ENCODE results near the gene SMARCE1.

Gene SMARCE1

DNA sequence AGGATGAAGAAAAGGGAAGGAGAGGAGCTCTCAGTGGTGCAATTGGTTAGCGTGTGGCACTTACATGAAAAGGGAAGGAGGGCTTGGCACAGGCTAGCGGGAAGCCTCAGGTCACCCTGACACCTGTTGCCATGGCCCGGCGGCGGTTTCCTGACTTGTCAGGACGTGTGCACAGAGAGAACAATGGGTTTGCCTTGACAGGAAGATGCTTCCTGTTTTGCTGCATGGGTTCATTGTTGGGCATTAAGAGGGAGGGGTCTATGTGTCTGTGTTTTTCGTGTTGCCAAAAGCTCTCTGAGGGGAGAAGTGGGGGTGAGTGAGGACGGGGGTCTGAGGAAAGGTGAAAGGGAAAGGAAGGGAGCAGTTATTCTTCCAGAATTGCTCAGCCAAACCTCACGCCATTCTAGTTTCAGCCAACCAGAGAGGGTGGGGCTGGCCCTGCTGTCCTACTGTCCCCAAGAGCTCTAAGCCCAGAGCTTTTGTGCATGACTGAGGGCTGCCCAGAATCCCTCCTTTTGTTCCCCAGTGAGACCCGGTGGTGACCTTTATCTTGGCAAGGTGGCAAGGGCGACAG lies 65.2 kb downstream of the SMARCE1 start:
- no peak for DNase-seq (ENCODE audit: low spot score)

- DNase-seq (ENCODE audit: low spot score): no peak
Observed at GRCh38 chr17:40580140-40580539, 67.5 kb downstream of the SMARCE1 start.

- DNase-seq (ENCODE audit: low spot score): no peak
Observed at GRCh38 chr17:40579471-40579870, 68.1 kb downstream of the SMARCE1 start.

- no peak for DNase-seq (ENCODE audit: low spot score)
Observed at GRCh38 chr17:40577611-40578065, 70.0 kb downstream of the SMARCE1 start.

DNA sequence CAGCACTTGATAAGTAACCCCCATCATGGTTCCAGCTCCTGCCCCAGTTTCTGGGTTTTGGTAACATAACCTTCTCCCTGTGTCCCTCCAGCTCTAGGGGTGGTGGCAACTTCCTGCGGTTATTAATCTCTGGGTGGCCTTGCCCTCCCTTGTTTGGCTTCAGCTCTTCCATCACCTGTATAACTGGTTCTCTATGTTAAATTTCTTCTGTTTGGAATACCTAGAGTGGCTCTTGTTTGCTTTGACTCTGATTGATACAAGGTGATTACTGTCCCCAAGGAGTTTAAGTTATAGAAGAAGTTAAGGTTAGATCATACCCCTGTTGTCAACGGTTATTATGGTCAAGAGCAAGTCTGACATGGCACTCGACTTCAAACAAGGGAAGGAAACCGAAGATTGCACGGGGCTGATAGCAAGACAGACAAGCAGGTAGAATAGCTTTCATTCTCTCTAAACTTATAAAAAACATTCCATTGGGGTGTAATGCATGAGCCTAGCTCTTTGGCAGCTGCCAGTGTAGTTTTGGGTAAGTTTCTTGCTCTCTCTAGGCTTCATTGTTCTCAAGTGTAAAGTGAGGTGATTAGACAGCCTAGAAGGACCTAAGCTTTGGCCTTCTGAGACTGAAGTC lies 71.4 kb downstream of the SMARCE1 start:
- no peak for DNase-seq (ENCODE audit: low spot score)

Measured in AG08395 (cell line).